Stimulated activated naive CD8-positive, alpha-beta T cell treated with anti-CD3 and anti-CD28 coated beads, Interleukin-15, Interleukin-2, amounts not matched to agents 100 ng/mL and 50 ng/mL, for 24 hours (primary cell): ENCODE data around the gene IRX4.

Experiments used
- H3K27ac Mint-ChIP-seq: one replicate; pipeline ENCODE4 v1.8.0; 2021; ENCODE audit warnings: mild to moderate bottlenecking, mixed read lengths
- H3K27me3 Mint-ChIP-seq: one replicate; pipeline ENCODE4 v1.8.0; 2021; ENCODE audit warnings: mixed read lengths
- H3K36me3 Mint-ChIP-seq: one replicate; pipeline ENCODE4 v1.8.0; 2021; ENCODE audit warnings: low read depth, mixed read lengths
- H3K4me1 Mint-ChIP-seq: one replicate; pipeline ENCODE4 v1.8.0; 2021; ENCODE audit warnings: low read depth, mixed read lengths
- H3K4me3 Mint-ChIP-seq: one replicate; pipeline ENCODE4 v1.8.0; 2021; ENCODE audit warnings: mild to moderate bottlenecking, mixed read lengths
- H3K9me3 Mint-ChIP-seq: one replicate; pipeline ENCODE4 v1.8.0; 2021; ENCODE audit warnings: mixed read lengths

The IRX4 gene

GRCh38 chr5:1836891-1837880 is 45.5 kb downstream of the IRX4 start:
- H3K27me3 Mint-ChIP-seq, result peaks cover 11% of the 10 kb centered on the region
- no peaks in the 10 kb centered on the region for H3K4me1 Mint-ChIP-seq
- no peaks in the 10 kb centered on the region for H3K36me3 Mint-ChIP-seq
- H3K27ac Mint-ChIP-seq, result no peak overlapping the region
- H3K9me3 Mint-ChIP-seq, result no peaks in the 10 kb centered on the region
- no peak overlapping the region for H3K4me3 Mint-ChIP-seq

GRCh38 chr5:1836176-1836890 is 46.4 kb downstream of the IRX4 start:
- Mint-ChIP-seq H3K27me3 (peaks cover 7% of the 10 kb centered on the region), H3K4me3 (no peak overlapping the region), H3K27ac (no peak overlapping the region), H3K4me1 (no peaks in the 10 kb centered on the region), H3K9me3 (no peaks in the 10 kb centered on the region), H3K36me3 (no peaks in the 10 kb centered on the region)

- no peak overlapping the region for H3K27ac Mint-ChIP-seq
- no peaks in the 10 kb centered on the region for H3K36me3 Mint-ChIP-seq
- no peak overlapping the region for H3K4me3 Mint-ChIP-seq
- H3K9me3 Mint-ChIP-seq, result no peaks in the 10 kb centered on the region
- no peaks in the 10 kb centered on the region for H3K4me1 Mint-ChIP-seq
- H3K27me3 Mint-ChIP-seq, result peaks cover 4% of the 10 kb centered on the region
These were observed 47.3 kb downstream of the IRX4 start for GRCh38 chr5:1835431-1835830.

GRCh38 chr5:1834721-1835429 is 47.9 kb downstream of the IRX4 start:
- Mint-ChIP-seq H3K4me3 (no peak overlapping the region), H3K9me3 (no peaks in the 10 kb centered on the region), H3K27me3 (peaks cover 3% of the 10 kb centered on the region), H3K4me1 (no peaks in the 10 kb centered on the region), H3K36me3 (no peaks in the 10 kb centered on the region), H3K27ac (no peak overlapping the region)

GRCh38 chr5:1834022-1834551 is 48.6 kb downstream of the IRX4 start:
- Mint-ChIP-seq H3K27ac (no peak overlapping the region), H3K9me3 (no peaks in the 10 kb centered on the region), H3K4me1 (no peaks in the 10 kb centered on the region), H3K4me3 (no peak overlapping the region), H3K27me3 (peaks cover under 1% of the 10 kb centered on the region), H3K36me3 (no peaks in the 10 kb centered on the region)

GRCh38 chr5:1833264-1834021 is 49.3 kb downstream of the IRX4 start:
- no peaks in the 10 kb centered on the region for H3K27me3 Mint-ChIP-seq
- no peaks in the 10 kb centered on the region for H3K36me3 Mint-ChIP-seq
- no peaks in the 10 kb centered on the region for H3K9me3 Mint-ChIP-seq
- H3K4me1 Mint-ChIP-seq, result no peaks in the 10 kb centered on the region
- no peak overlapping the region for H3K27ac Mint-ChIP-seq
- H3K4me3 Mint-ChIP-seq, result no peak overlapping the region

GRCh38 chr5:1832511-1833250 is 50.0 kb downstream of the IRX4 start:
- Mint-ChIP-seq H3K9me3 (no peaks in the 10 kb centered on the region), H3K27ac (no peak overlapping the region), H3K27me3 (no peaks in the 10 kb centered on the region)

GRCh38 chr5:1831677-1832313 is 50.9 kb downstream of the IRX4 start:
- no peaks in the 10 kb centered on the region for H3K9me3 Mint-ChIP-seq
- no peaks in the 10 kb centered on the region for H3K27me3 Mint-ChIP-seq
- H3K4me1 Mint-ChIP-seq, result no peaks in the 10 kb centered on the region
- H3K4me3 Mint-ChIP-seq, result no peak overlapping the region
- H3K36me3 Mint-ChIP-seq, result peaks cover 6% of the 10 kb centered on the region
- H3K27ac Mint-ChIP-seq, result no peak overlapping the region

More at GRCh38 chr5:1832511-1833250, 50.0 kb downstream of the IRX4 start:
- Mint-ChIP-seq H3K4me1 (no peaks in the 10 kb centered on the region), H3K36me3 (no peaks in the 10 kb centered on the region), H3K4me3 (no peak overlapping the region)

- H3K36me3 Mint-ChIP-seq, result peaks cover 7% of the 10 kb centered on the region
- H3K27ac Mint-ChIP-seq, result no peak overlapping the region
- H3K9me3 Mint-ChIP-seq, result no peaks in the 10 kb centered on the region
- H3K4me1 Mint-ChIP-seq, result no peaks in the 10 kb centered on the region
- H3K27me3 Mint-ChIP-seq, result no peaks in the 10 kb centered on the region
- H3K4me3 Mint-ChIP-seq, result no peak overlapping the region
These were observed 51.5 kb downstream of the IRX4 start for GRCh38 chr5:1831257-1831656.

GRCh38 chr5:1830571-1831228 is 52.0 kb downstream of the IRX4 start:
- H3K27me3 Mint-ChIP-seq, result no peaks in the 10 kb centered on the region
- H3K27ac Mint-ChIP-seq, result no peak overlapping the region
- H3K4me1 Mint-ChIP-seq, result no peaks in the 10 kb centered on the region
- peaks cover 12% of the 10 kb centered on the region for H3K36me3 Mint-ChIP-seq
- no peak overlapping the region for H3K4me3 Mint-ChIP-seq
- no peaks in the 10 kb centered on the region for H3K9me3 Mint-ChIP-seq

GRCh38 chr5:1827886-1828397 is 54.8 kb downstream of the IRX4 start:
- no peak overlapping the region for H3K27ac Mint-ChIP-seq
- no peaks in the 10 kb centered on the region for H3K27me3 Mint-ChIP-seq
- no peaks in the 10 kb centered on the region for H3K9me3 Mint-ChIP-seq
- peaks cover 23% of the 10 kb centered on the region for H3K36me3 Mint-ChIP-seq
- no peak overlapping the region for H3K4me3 Mint-ChIP-seq
- H3K4me1 Mint-ChIP-seq, result no peaks in the 10 kb centered on the region
